ENCODE data around the gene ITPRID2. TPM values are rescaled to one million over a fixed set of nuclear protein-coding genes. Genes with fewer than 3 reads are reported as not detected.

Gene ITPRID2
- total RNA-seq (2014; rRNA removed; shearing (Covaris generic)): 174 and 216 TPM in 2 replicates

GRCh38 chr2:181891258-181891965, at the start of gene ITPRID2:
TSS of gene ITPRID2 (plus strand) at chr2:181891730. CDS start at chr2:181892067, 337 bp downstream.

Other genes with a start within 250 kb of the ITPRID2 start
- gene CERKL, start 234.6 kb upstream of the ITPRID2 start, total RNA-seq (2014; rRNA removed; shearing (Covaris generic)): not detected in 2 replicates
- gene NEUROD1, start 211.2 kb upstream of the ITPRID2 start, total RNA-seq (2014; rRNA removed; shearing (Covaris generic)): not detected in 2 replicates
- gene PPP1R1C, start 94.1 kb downstream of the ITPRID2 start, total RNA-seq (2014; rRNA removed; shearing (Covaris generic)): 4.2 and 4.6 TPM in 2 replicates